ENCODE measurements around the gene SMIM11. TPM values are rescaled to one million over a fixed set of nuclear protein-coding genes. Genes with fewer than 3 reads are reported as not detected.
"Not testable (repeated sequence)": the region's sequence is repeated elsewhere in the genome, so short reads cannot be mapped to it uniquely, and the experiment has no call there.

SMIM11 gene, protein sequence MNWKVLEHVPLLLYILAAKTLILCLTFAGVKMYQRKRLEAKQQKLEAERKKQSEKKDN
- total RNA-seq, result 6.1 TPM
- long read RNA-seq, transcript SMIM11A-201 (4 exons, 850 nt), result major isoform, 5 of 7 reads
- long read RNA-seq, partial matches to known transcripts, result 1 of 7 reads
- long read RNA-seq, other reads (novel, unspliced or antisense), result 0 of 7 reads

DNA sequence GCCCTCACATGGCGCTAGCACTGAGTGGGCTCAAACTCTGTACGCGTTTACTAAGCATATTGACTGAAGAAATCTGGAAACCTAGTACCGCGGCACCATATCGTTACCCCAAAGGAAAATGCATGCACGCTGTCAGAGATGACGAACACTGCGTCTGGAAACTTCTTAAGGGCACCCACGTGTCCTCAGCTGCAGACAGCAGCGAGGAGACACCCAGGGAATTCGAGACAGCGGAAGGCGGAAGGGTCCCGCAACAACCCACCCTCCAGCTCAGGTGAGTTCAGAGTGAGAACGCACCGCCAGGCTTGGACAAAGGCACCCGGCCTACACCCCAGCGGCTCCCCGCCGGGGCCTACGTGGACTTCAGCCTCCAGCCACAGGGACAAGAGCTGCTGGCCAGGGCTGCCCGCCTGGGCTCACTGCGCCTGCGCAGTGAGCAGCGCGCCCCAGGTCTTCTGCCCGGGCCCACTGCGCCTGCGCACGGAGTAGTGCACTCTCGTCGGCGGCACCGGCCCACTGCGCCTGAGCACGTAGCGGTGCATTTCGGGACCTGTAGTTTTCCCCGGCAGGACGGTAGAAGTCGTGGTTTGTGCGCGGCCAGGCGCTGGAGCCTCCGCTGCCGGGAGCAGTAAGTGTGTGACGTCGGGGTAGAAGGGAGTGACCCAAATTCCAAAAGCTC is at the start of gene SMIM11:
SMIM11 (plus strand) TSS at position 568 of the 679 bp plus-strand sequence. CDS start 3,998 bp downstream, outside the sequence.
- intact Hi-C loops (cut with DNase I); DNase-seq: not testable (repeated sequence)
- peak; percentile 98 for ATAC-seq (ENCODE audit: poor library complexity)

DNA sequence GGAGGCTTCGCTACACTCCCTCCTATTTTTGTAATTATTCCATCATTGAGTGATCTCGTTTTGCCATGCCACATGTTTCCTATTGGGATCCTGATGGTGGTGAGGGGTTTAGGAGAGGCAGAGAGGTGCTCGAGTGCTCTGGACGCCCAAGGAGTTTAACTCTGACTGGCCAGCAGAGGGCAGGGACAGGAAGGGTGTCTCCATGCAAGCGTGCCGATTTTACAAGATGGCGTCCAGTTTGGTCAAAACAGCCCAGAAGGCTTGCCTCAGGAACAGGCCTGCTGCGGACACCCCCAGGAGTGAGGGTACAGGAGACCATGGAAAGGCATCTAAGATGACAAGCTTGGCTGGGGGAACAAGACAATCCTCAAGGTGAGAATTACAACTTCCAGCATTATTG is 45.3 kb upstream of the SMIM11 start:
- intact Hi-C loops (cut with DNase I), result no loop called here
- ATAC-seq (ENCODE audit: poor library complexity) (no peak), DNase-seq (no peak)

DNA sequence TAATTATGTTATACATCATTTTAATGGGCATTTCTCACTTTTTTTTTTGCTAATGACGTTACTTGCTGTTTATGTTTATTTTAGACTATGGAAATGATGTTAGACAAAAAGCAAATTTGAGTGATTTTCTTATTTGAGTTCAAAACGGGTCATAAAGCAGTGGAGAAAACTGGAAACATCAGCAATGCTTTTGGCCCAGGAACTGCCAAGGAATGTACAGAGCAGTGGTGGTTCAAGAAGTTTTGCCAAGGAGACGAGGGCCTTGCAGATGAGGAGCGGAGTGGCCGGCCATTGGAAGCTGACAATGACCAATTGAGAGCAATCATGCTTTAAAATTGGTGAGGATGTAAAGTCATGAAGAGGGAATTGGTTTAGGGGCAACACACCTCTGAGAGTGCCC is 43.6 kb upstream of the SMIM11 start:
- no peak for DNase-seq
- intact Hi-C loops (cut with DNase I), result no loop called here
- no peak for ATAC-seq (ENCODE audit: poor library complexity)

DNA sequence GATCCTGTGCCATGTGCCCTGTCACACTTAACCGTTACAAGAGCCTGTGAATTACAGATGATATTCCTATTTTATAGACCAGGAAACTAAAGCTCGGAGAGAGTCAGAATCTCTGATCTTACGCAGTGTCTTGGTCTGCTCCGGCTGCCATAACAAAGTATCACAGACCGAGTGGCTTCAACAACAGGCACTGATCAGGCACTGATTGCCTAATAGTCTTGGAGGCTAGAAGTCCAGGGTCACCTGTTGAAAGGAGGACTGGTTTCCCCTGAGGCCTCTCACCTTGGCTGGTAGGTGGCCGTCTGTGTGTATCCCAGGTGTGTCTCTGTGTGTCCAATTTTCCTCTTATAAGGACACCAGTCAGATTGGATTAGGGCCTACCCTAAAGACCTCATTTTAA is 43.0 kb upstream of the SMIM11 start:
- DNase-seq, result no peak
- intact Hi-C loops (cut with DNase I), result no loop called here
- no peak for ATAC-seq (ENCODE audit: poor library complexity)

DNA sequence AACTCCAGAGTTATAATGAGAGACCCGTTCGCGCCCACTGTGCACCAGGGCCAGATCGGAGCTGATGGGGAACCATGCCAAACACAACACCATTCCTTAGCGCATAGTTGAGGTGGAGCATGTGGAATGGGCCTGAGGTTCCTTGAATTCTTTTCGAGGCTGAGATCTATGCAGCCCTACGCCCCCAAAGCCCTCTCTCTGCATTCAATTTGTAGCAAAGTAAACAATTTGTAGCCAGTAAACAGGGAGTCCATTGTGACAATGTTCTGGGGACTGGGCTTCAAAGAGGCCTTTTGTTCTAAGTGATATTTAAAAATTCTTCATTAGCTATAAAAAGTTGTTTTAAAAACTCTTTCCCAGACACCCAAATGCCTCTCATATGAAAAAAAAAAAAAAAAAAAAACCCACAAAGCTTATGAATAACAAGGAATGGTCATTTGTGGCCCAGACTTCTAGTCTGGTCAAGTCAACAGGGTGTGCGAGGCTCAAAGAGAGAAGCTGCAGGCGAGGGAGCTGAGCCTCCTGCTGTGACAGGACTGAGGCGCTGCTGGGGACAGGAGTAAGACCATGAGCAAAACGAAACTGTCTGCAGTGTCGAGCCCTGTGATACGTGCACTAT is 42.1 kb upstream of the SMIM11 start:
- intact Hi-C loops (cut with DNase I), result no loop called here
- ATAC-seq (ENCODE audit: poor library complexity) (no peak), DNase-seq (no peak)

DNA sequence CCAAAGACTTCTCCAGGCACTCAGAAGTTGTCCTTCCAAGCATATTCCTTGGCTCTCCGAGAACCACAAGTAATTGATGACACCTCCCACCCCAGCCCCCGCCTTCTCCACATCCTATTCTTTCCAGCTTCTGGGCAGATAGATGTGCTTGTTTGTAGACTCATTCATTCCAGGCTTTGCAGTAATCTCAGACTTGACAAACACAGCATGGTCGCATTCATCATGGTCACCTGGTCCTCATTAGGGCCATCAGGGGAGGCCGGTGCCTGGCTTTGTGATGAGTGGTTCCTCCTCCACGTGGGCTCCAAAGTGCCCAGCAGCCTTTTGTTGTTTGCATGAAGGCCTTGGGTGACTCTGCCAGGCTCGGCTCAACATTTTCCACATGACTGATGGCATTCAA is 40.0 kb upstream of the SMIM11 start:
- ATAC-seq (ENCODE audit: poor library complexity), result no peak
- intact Hi-C loops (cut with DNase I), result no loop called here
- no peak for DNase-seq

DNA sequence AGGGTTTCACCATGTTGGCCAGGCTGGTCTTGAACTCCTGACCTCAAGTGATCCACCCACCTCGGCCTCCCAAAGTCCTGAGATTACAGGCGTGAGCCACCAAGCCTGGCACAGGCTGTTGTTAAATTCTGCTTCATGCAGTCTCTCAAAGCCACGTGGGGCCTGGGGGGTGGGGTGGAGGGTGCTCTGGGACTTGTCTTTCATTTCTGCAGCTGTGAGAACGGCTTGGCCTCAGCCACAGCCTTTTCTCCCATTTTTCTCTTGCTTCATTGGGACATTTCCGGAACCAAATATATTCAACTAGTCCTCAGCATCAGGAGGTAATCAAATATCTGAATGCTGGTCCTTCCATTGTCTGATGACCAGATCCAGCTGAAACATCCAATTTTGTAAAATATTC is 39.1 kb upstream of the SMIM11 start:
- no peak for DNase-seq
- intact Hi-C loops (cut with DNase I), result no loop called here
- ATAC-seq (ENCODE audit: poor library complexity), result peak; percentile 50

DNA sequence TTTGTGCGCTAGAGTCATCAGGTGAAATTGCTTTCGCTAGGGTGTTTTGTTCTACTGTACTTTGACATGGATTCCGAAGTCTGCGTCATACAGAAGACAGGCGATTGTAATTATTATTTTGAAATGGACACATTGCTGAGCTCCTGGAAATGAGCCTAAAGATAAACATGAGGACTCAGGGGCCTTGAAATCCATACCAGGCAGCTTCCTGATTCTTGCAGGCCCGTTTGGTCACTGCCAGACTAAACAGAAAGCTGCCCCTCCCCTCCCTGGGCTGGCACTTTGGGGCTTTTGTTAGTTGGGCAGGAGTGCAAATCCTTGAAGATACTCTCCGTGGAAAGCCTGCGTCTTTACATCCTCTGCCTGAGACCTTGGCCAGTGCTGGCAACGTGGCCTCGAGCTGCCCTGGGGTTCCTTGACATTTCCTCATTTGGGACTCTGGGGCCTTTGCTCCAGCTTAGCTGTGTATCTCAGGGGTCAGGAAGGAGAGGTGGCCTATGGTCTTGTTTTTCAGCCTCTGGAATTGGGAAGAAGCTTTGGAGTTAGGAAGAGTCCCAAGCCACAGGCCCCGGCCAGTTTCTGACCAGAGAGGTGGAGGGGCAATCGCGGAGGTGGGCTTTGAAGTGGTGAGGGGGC is 38.4 kb upstream of the SMIM11 start:
- ATAC-seq (ENCODE audit: poor library complexity) (peak; percentile 42), DNase-seq (no peak)
- intact Hi-C loops (cut with DNase I), result no loop called here

DNA sequence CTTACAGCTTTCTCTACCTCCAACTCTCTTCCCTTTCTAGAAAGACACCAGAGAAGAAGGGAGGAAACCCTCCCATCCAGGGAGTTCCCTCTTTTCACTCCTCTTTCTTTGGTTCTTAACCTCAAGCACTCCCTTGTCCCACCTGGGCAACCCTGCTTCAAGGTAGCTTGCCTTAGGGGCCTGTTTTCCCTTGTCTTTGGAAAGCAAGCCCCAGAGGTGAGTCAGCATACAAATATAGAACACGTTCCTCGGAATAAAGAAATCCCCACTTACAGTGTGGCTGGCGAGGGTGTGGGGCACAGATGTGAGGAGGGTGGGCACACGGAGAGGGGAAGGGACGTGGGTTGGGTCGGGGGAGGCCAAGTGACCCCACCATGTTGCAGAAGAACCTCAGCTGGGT is 37.6 kb upstream of the SMIM11 start:
- peak; percentile 53 for ATAC-seq (ENCODE audit: poor library complexity)
- no peak for DNase-seq
- intact Hi-C loops (cut with DNase I), result no loop called here

DNA sequence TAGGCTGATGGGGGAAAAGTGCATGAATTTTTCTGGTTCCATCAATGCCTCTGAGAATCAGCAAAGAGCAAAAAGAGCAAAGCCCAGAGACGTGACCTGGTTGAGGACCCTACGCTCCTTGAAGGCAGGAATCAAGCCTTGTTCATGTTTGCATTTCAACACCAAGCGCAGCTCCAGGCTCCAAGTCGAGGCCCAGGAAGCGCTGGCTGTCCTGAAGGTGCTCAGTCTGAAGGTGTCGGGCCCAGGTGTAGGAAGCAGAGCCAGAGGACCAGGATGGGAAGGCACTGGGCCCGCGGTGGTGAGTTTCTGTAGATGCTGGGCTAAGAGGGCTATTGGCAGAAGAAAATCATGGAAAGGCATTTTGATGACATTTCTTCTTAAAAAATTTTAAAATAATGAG is 37.1 kb upstream of the SMIM11 start:
- ATAC-seq (ENCODE audit: poor library complexity), result no peak
- intact Hi-C loops (cut with DNase I), result no loop called here

DNA sequence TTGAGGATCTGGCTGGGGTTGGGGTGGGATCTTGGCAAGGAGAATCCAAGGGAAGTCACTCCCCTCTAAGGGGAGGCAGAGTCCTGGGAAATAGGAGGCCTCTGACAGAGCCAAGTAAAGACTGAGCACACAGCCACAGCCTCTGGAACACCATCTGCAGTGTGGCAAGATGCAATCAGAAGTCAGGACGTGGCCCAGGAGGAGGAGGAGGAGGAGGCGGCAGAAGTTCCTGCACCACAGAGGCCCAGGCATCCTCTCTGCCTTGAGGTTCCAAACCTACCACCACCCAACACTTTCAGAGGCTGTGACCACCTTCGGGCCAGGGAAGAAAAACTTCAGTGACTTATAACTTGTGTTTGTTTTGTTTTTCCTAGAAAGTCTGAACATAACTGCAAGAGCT is 35.2 kb upstream of the SMIM11 start:
- DNase-seq (no peak), ATAC-seq (ENCODE audit: poor library complexity) (no peak)
- intact Hi-C loops (cut with DNase I), result no loop called here

More for the DNA sequence above, 37.1 kb upstream of the SMIM11 start:
- DNase-seq, result no peak

DNA sequence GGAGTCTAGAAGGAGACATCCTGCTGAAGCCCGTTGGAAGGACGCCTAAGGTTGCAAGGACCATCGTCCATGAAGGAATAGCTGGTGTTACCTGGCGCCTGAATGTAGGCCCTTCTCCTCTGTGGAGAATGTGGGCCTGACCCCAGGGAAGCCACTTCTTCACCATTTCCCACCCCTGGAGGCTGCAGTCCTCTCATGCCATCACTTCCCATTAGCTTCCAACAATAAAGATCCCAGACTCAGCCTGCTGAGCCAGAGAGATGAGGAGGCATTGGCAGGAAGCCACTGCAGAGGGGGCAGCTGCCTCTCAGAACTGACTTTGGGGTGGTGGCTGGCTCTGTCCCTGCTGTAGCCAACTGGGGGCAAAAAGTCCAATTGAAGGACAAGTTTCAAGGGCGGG is 32.8 kb upstream of the SMIM11 start:
- ATAC-seq (ENCODE audit: poor library complexity) (no peak), DNase-seq (no peak)
- intact Hi-C loops (cut with DNase I), result no loop called here

DNA sequence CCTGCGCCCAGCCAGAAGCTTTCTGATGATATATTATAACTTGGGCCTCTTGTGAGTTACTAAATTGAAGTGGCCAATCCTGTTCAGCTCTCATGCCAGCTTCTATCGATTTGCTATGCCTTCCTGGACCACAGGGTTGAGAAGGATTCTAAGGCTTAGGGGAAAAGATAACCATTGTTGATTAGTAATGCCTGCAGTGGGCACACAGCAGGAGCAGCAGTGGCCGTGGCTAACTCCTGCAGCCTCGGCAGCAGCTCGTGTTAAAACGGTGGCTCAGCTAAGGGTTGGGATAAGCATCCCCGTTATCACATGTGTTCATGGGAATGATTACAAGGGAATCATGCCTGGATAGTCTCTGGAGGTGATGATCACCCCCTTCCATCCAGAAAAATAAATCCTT is 32.0 kb upstream of the SMIM11 start:
- no peak for ATAC-seq (ENCODE audit: poor library complexity)
- intact Hi-C loops (cut with DNase I), result no loop called here

DNA sequence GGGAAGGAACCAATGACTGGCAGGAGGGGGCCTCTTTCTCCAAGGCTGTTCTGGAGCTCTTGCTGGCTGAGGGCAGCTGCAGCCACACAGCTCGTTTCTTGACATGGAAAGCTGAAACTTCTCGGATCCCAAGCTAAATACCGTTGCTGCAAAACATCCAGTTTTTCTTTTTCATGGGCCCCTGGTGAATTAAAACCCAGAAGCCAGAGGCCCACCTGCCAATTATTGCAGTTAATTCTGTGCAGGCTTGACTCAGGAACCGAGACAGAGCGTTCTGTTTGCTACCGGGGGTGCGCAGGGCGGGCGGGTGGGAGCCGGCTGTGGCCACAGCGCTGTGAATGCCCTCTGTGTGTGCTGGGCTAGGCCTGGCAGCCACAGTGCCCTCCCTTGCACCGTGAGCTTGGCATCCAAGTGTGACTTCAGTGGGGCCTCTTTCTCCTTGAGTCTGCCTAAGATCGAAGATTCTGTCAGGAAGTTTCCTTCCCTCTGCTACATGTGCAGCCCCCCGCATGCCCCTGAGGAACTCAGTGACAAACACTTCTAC is 31.4 kb upstream of the SMIM11 start:
- peak; percentile 37 for ATAC-seq (ENCODE audit: poor library complexity)
- intact Hi-C loops (cut with DNase I), result no loop called here
- no peak for DNase-seq

More for the DNA sequence above, 32.0 kb upstream of the SMIM11 start:
- no peak for DNase-seq

DNA sequence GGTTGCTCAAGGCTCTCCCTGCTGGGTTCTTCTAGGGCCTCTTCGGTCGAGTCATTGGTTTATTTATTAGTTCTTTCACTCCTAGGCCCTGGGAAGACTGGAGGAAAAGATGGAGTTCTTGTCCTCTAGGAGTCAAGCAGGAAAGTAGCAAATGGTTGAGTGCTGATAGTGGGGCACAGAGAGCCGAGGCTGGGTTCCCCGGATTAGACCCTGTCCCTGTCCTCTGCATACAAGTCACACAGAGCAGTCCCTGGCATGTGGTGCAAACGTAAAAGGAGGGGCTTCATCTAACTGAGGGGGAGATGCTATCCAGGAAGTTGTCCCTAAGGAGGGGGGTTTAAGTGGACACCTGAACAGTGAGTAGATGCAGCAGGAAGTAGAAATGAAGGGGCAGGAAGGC is 30.7 kb upstream of the SMIM11 start:
- ATAC-seq (ENCODE audit: poor library complexity) (no peak), DNase-seq (no peak)
- intact Hi-C loops (cut with DNase I), result no loop called here

DNA sequence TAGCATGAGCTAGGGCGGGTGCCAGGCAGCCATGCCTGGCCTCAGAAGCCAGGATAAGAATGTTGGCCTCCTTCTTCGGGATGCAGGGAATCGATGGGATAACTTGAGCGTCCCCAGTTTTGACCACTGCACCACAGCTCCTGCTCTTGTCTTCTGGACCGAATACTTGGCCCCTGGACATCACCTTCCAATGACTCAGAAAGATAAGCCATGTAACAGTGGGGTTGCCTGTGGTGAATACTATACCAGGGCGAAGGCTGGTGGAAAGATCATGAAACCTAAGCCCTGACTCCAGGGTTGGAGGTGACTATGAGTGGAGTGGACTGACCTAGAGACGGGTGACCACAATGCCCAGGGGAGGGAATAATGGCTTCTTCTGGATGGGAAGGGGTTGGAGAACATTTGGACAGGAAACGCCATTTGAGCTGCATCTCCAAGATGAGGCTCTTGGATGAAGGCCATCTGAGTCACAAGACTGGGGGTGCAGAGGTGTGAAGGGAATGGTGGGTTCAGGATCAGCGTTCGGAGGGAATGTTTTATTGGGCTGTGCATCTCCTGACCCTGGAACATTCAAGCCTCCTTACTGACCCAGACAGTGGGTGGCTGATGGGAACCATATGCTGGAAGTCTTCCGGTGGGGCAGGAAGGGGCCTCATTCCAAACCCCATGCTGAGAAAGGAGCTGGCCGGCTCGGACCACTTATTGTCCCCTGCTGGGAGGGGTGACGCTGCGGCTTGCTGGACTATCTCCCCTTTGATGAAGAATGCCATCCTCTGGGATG is 30.0 kb upstream of the SMIM11 start:
- peak; percentile 53 for DNase-seq
- intact Hi-C loops (cut with DNase I), result no loop called here
- peak; percentile 16 for ATAC-seq (ENCODE audit: poor library complexity)

DNA sequence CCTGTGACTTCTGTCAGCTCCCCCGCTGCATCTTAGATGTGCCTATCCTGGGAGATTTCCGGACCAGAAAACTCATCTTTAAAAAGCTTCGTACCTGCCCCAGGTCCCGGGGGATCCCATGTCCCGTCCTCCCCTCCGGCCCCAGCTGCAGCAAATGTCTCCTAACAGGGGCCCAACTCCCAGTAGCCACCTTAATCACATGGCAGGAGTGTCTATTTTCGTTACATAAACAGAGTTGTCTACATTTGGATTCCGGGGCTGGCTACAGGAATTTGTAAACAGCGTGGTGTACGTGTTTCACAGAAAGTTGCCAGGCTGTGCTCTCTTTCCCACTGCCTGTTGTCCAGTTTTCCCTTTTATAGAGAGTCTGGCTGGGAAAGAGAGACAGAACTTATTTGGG is 29.4 kb upstream of the SMIM11 start:
- DNase-seq, result no peak
- intact Hi-C loops (cut with DNase I), result no loop called here
- peak; percentile 32 for ATAC-seq (ENCODE audit: poor library complexity)

DNA sequence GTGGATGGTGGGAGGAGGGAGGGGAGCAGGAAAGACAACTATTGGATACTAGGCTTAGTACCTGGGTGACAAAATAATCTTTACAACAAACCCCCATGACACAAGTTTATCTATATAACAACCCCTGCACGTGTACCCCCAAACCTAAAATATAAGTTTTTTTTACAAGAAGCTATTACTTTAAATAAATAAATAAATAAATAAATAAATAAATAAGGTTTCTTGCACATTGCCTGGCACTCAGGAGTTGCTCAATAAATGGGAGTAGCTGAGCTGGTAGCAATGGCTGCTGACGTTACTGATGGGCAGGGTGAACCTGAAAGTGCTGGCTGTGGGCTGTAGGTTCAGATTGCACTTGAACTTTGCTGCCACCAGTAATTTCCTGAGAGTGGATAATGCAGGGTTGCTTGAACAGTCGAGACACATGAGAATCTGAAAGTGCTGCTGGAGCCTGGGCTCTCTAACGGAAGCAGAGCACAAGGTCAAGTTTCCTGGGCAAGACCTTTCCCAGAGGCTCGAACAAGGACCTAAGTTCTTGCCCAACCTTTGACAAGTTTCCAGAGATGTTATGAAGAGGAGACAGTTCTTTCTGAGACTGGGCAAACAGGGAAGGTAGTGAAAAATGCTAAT is 26.3 kb upstream of the SMIM11 start:
- no peak for DNase-seq
- intact Hi-C loops (cut with DNase I), result no loop called here
- no peak for ATAC-seq (ENCODE audit: poor library complexity)

Data from Right ventricle myocardium superior (tissue), 1 donor.